ENCODE data around the gene PCK2. TPM values are rescaled to one million over a fixed set of nuclear protein-coding genes. Genes with fewer than 3 reads are reported as not detected.

Gene PCK2
- total and polyA plus RNA-seq, 2 of the 13 experiments (the other 11 are each of a cell fraction or from before 2014, with no cell fraction given) = 129 to 272 TPM

DNA sequence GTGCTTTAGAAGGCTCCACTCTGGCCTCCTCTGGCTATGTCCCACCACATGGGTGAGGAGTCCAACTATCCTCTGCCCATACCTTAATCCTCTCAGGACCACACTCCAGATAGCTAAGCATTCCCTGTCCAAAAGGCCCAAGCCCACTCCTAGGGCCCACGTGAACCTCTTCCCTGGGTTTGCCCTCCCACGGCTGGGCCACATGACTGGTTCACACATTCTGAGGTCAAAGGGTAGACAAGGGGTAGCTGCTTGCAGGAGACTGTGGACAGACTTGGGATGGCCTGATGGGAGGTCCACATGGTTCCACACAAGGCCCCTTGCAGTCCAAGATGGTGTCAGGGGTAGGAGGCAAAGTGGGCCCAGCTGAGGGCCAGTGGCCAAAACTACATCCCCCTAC is 6.0 kb upstream of the PCK2 start (continued):
- TF ChIP-seq ZBTB40 (IDR thresholded peaks at IDR 0.05) = no peak
- TF ChIP-seq ZBTB40 (CRISPR knock-in tag; IDR thresholded peaks at IDR 0.05) = peak; percentile 53; the same call in 1 of the 2 replicates
- TF ChIP-seq, protein P1, sequence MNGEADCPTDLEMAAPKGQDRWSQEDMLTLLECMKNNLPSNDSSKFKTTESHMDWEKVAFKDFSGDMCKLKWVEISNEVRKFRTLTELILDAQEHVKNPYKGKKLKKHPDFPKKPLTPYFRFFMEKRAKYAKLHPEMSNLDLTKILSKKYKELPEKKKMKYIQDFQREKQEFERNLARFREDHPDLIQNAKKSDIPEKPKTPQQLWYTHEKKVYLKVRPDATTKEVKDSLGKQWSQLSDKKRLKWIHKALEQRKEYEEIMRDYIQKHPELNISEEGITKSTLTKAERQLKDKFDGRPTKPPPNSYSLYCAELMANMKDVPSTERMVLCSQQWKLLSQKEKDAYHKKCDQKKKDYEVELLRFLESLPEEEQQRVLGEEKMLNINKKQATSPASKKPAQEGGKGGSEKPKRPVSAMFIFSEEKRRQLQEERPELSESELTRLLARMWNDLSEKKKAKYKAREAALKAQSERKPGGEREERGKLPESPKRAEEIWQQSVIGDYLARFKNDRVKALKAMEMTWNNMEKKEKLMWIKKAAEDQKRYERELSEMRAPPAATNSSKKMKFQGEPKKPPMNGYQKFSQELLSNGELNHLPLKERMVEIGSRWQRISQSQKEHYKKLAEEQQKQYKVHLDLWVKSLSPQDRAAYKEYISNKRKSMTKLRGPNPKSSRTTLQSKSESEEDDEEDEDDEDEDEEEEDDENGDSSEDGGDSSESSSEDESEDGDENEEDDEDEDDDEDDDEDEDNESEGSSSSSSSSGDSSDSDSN (CRISPR knock-in tag; IDR thresholded peaks at IDR 0.05) = 0 out of 2 replicates have a peak, but pooled peaks have one; percentile 33
- peak; percentile 57; the same call in 1 of the 2 replicates for TF ChIP-seq ZNF280B (CRISPR knock-in tag; IDR thresholded peaks at IDR 0.05; ENCODE audit: borderline replicate concordance)
- no peak for TF ChIP-seq KAT2B (IDR thresholded peaks at IDR 0.05; ENCODE audit: borderline replicate concordance, low read depth, low read length)
- no peak for TF ChIP-seq MLLT10 (CRISPR knock-in tag; IDR thresholded peaks at IDR 0.05)
- TF ChIP-seq ZBTB44 (CRISPR knock-in tag; IDR thresholded peaks at IDR 0.05) = no peak
